ENCODE results near the gene TIRAP.

Gene TIRAP

GRCh38 chr11:126337474-126338241 is 54.8 kb downstream of the TIRAP start:
- peaks cover 89% of the 10 kb centered on the region for H3K4me1 Mint-ChIP-seq
- H3K36me3 Mint-ChIP-seq (ENCODE audit: low read depth) = peaks cover 47% of the 10 kb centered on the region
- H3K27ac Mint-ChIP-seq = peak overlapping the region; percentile 91
- no peak for TF ChIP-seq CTCF (IDR thresholded peaks at IDR 0.05)
- no peak for DNase-seq
- no peaks in the 10 kb centered on the region for H3K9me3 Mint-ChIP-seq
- no peak overlapping the region for H3K4me3 Mint-ChIP-seq
- peaks cover 3% of the 10 kb centered on the region for H3K27me3 Mint-ChIP-seq (ENCODE audit: low read depth, poor library complexity)

GRCh38 chr11:126338346-126339055 is 55.6 kb downstream of the TIRAP start:
- no peak for DNase-seq
- peak overlapping the region; percentile 99 for H3K27ac Mint-ChIP-seq
- H3K27me3 Mint-ChIP-seq (ENCODE audit: low read depth, poor library complexity) = peaks cover 3% of the 10 kb centered on the region
- no peaks in the 10 kb centered on the region for H3K9me3 Mint-ChIP-seq
- peaks cover 86% of the 10 kb centered on the region for H3K4me1 Mint-ChIP-seq
- TF ChIP-seq CTCF (IDR thresholded peaks at IDR 0.05) = no peak
- peak overlapping the region; percentile 58 for H3K4me3 Mint-ChIP-seq
- H3K36me3 Mint-ChIP-seq (ENCODE audit: low read depth) = peaks cover 45% of the 10 kb centered on the region

GRCh38 chr11:126339073-126339862 is 56.4 kb downstream of the TIRAP start:
- peak overlapping the region; percentile 58 for H3K4me3 Mint-ChIP-seq
- no peaks in the 10 kb centered on the region for H3K9me3 Mint-ChIP-seq
- peak overlapping the region; percentile 99 for H3K27ac Mint-ChIP-seq
- H3K27me3 Mint-ChIP-seq (ENCODE audit: low read depth, poor library complexity) = peaks cover 3% of the 10 kb centered on the region
- DNase-seq = no peak
- H3K36me3 Mint-ChIP-seq (ENCODE audit: low read depth) = peaks cover 44% of the 10 kb centered on the region
- peaks cover 89% of the 10 kb centered on the region for H3K4me1 Mint-ChIP-seq
- no peak for TF ChIP-seq CTCF (IDR thresholded peaks at IDR 0.05)

- Mint-ChIP-seq H3K9me3 (no peaks in the 10 kb centered on the region), H3K27me3 (ENCODE audit: low read depth, poor library complexity) (peaks cover 3% of the 10 kb centered on the region), H3K4me1 (peaks cover 91% of the 10 kb centered on the region), H3K36me3 (ENCODE audit: low read depth) (peaks cover 43% of the 10 kb centered on the region), H3K27ac (peak overlapping the region; percentile 99), H3K4me3 (peak overlapping the region; percentile 58)
- DNase-seq = peak; percentile 45
- TF ChIP-seq CTCF (IDR thresholded peaks at IDR 0.05) = no peak
Observed at GRCh38 chr11:126339863-126340434, 57.1 kb downstream of the TIRAP start.

GRCh38 chr11:126340960-126341606 is 58.2 kb downstream of the TIRAP start:
- H3K27me3 Mint-ChIP-seq (ENCODE audit: low read depth, poor library complexity) = peaks cover under 1% of the 10 kb centered on the region
- DNase-seq = no peak
- no peak for TF ChIP-seq CTCF (IDR thresholded peaks at IDR 0.05)
- no peaks in the 10 kb centered on the region for H3K9me3 Mint-ChIP-seq
- peaks cover 42% of the 10 kb centered on the region for H3K36me3 Mint-ChIP-seq (ENCODE audit: low read depth)
- peaks cover 96% of the 10 kb centered on the region for H3K4me1 Mint-ChIP-seq
- H3K27ac Mint-ChIP-seq = peak overlapping the region; percentile 99
- H3K4me3 Mint-ChIP-seq = peak overlapping the region; percentile 66
